ENCODE data around the gene SNX25.
"Not testable (repeated sequence)": the region's sequence is repeated elsewhere in the genome, so short reads cannot be mapped to it uniquely, and the experiment has no call there.

Gene SNX25

GRCh38 chr4:185238215-185238681, 28.9 kb downstream of the SNX25 start:
- Histone ChIP-seq H3K4me1 (ENCODE audit: control extremely low read depth in 1 of 4, control insufficient read depth in 4 of 4, insufficient read depth in 4 of 4, low read length in 3 of 4) (no peaks in the 10 kb centered on the region), H3K27me3 (replicated peaks in 2 of 5; ENCODE audit: control insufficient read depth in 4 of 5, insufficient read depth in 5 of 5, low read length in 4 of 5) (no peaks in the 10 kb centered on the region), H3K4me3 (ENCODE audit: control insufficient read depth in 1 of 7, extremely low read depth in 1 of 7, insufficient read depth in 4 of 7, low read depth in 2 of 7, low read length in 6 of 7) (no peak overlapping the region), H3K9me3 (ENCODE audit: control extremely low read depth in 1 of 5, control insufficient read depth in 4 of 5, insufficient read depth in 2 of 5, low read depth in 1 of 5, low read length in 4 of 5) (peaks cover 0 to 7% (median 5%) of the 10 kb centered on the region in 5 experiments), H3K36me3 (ENCODE audit: control insufficient read depth in 4 of 4, insufficient read depth in 4 of 4, low read length in 3 of 4) (no peaks in the 10 kb centered on the region), H3K27ac (ENCODE audit: insufficient read depth in 1 of 2, low read depth in 1 of 2, low read length in 2 of 2, poor library complexity in 1 of 2, severe bottlenecking in 2 of 2) (no peak overlapping the region)
- POLR2A ChIA-PET, result no interaction called here
- WGBS (ENCODE audit: insufficient coverage), result 100% methylated on average over 1 of the region's 5 CpGs
- DNase-seq, result no peak
- CTCF ChIA-PET, result no interaction called here

- no peaks in the 10 kb centered on the region for H3K36me3 ChIP-seq (ENCODE audit: control insufficient read depth in 4 of 4, insufficient read depth in 4 of 4, low read length in 3 of 4)
- H3K27ac ChIP-seq (ENCODE audit: insufficient read depth in 1 of 2, low read depth in 1 of 2, low read length in 2 of 2, poor library complexity in 1 of 2, severe bottlenecking in 2 of 2), result no peak overlapping the region
- no peak overlapping the region for H3K4me3 ChIP-seq (ENCODE audit: control insufficient read depth in 1 of 7, extremely low read depth in 1 of 7, insufficient read depth in 4 of 7, low read depth in 2 of 7, low read length in 6 of 7)
- POLR2A ChIA-PET, result no interaction called here
- H3K9me3 ChIP-seq (ENCODE audit: control extremely low read depth in 1 of 5, control insufficient read depth in 4 of 5, insufficient read depth in 2 of 5, low read depth in 1 of 5, low read length in 4 of 5), result peaks cover 0 to 7% (median 5%) of the 10 kb centered on the region in 5 experiments
- DNase-seq, result no peak
- no peaks in the 10 kb centered on the region for H3K4me1 ChIP-seq (ENCODE audit: control extremely low read depth in 1 of 4, control insufficient read depth in 4 of 4, insufficient read depth in 4 of 4, low read length in 3 of 4)
- WGBS (ENCODE audit: insufficient coverage), result no CpG with 5 or more reads among the region's 4 CpGs
- no peaks in the 10 kb centered on the region for H3K27me3 ChIP-seq (replicated peaks in 2 of 5; ENCODE audit: control insufficient read depth in 4 of 5, insufficient read depth in 5 of 5, low read length in 4 of 5)
- CTCF ChIA-PET, result no interaction called here
Observed at GRCh38 chr4:185238750-185239149, 29.4 kb downstream of the SNX25 start.

- POLR2A ChIA-PET; DNase-seq; H3K27me3 ChIP-seq (replicated peaks in 2 of 5; ENCODE audit: control insufficient read depth in 4 of 5, insufficient read depth in 5 of 5, low read length in 4 of 5); H3K27ac ChIP-seq (ENCODE audit: insufficient read depth in 1 of 2, low read depth in 1 of 2, low read length in 2 of 2, poor library complexity in 1 of 2, severe bottlenecking in 2 of 2); CTCF ChIA-PET; H3K9me3 ChIP-seq (ENCODE audit: control extremely low read depth in 1 of 5, control insufficient read depth in 4 of 5, insufficient read depth in 2 of 5, low read depth in 1 of 5, low read length in 4 of 5); H3K36me3 ChIP-seq (ENCODE audit: control insufficient read depth in 4 of 4, insufficient read depth in 4 of 4, low read length in 3 of 4); H3K4me1 ChIP-seq (ENCODE audit: control extremely low read depth in 1 of 4, control insufficient read depth in 4 of 4, insufficient read depth in 4 of 4, low read length in 3 of 4); H3K4me3 ChIP-seq (ENCODE audit: control insufficient read depth in 1 of 7, extremely low read depth in 1 of 7, insufficient read depth in 4 of 7, low read depth in 2 of 7, low read length in 6 of 7): not testable (repeated sequence)
- no CpG with 5 or more reads among the region's 32 CpGs for WGBS (ENCODE audit: insufficient coverage)
Observed at GRCh38 chr4:185240486-185240885, 31.1 kb downstream of the SNX25 start.

GRCh38 chr4:185242749-185243533, 33.5 kb downstream of the SNX25 start:
- ChIA-PET CTCF (interaction anchor here (3.0 kb wide), 1 partner anchor 10 kb away, joined by 9 read pairs; no protein-coding TSS in a partner anchor), POLR2A (no interaction called here)
- no peak for DNase-seq
- no peaks in the 10 kb centered on the region for H3K4me1 ChIP-seq (ENCODE audit: control extremely low read depth in 1 of 4, control insufficient read depth in 4 of 4, insufficient read depth in 4 of 4, low read length in 3 of 4)
- no peak overlapping the region for H3K27ac ChIP-seq (ENCODE audit: insufficient read depth in 1 of 2, low read depth in 1 of 2, low read length in 2 of 2, poor library complexity in 1 of 2, severe bottlenecking in 2 of 2)
- no peak overlapping the region for H3K4me3 ChIP-seq (ENCODE audit: control insufficient read depth in 1 of 7, extremely low read depth in 1 of 7, insufficient read depth in 4 of 7, low read depth in 2 of 7, low read length in 6 of 7)
- WGBS (ENCODE audit: insufficient coverage), result 100% methylated on average over 1 of the region's 6 CpGs
- H3K9me3 ChIP-seq (ENCODE audit: control extremely low read depth in 1 of 5, control insufficient read depth in 4 of 5, insufficient read depth in 2 of 5, low read depth in 1 of 5, low read length in 4 of 5), result peaks cover 0 to 7% (median 5%) of the 10 kb centered on the region in 5 experiments
- no peaks in the 10 kb centered on the region for H3K27me3 ChIP-seq (replicated peaks in 2 of 5; ENCODE audit: control insufficient read depth in 4 of 5, insufficient read depth in 5 of 5, low read length in 4 of 5)
- no peaks in the 10 kb centered on the region for H3K36me3 ChIP-seq (ENCODE audit: control insufficient read depth in 4 of 4, insufficient read depth in 4 of 4, low read length in 3 of 4)

DNA sequence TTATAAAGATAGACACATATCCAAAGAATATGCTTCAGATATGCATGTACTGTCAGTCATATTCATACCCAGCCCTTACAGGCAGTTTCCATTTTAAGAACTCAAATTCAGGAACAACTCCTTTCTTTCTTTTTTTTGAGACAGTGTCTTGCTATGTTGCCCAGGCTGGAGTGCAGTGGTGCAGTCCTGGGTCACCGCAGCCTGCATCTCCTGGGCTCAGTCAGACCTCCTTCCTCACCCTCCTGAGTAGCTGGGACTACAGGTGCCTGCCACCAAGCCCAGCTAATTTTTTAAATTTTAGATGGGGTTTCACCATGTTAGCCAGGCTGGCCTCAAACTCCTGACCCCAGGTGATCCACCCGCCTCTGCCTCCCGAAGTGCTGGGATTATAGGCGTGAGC, 34.5 kb downstream of the SNX25 start:
- ChIA-PET CTCF (interaction anchor here (3.0 kb wide), 1 partner anchor 10 kb away, joined by 9 read pairs; no protein-coding TSS in a partner anchor), POLR2A (no interaction called here)
- no peak for DNase-seq
- H3K9me3 ChIP-seq (ENCODE audit: control extremely low read depth in 1 of 5, control insufficient read depth in 4 of 5, insufficient read depth in 2 of 5, low read depth in 1 of 5, low read length in 4 of 5), result peaks cover 0 to 2% (median 0%) of the 10 kb centered on the region in 5 experiments
- no peaks in the 10 kb centered on the region for H3K36me3 ChIP-seq (ENCODE audit: control insufficient read depth in 4 of 4, insufficient read depth in 4 of 4, low read length in 3 of 4)
- H3K27ac ChIP-seq (ENCODE audit: insufficient read depth in 1 of 2, low read depth in 1 of 2, low read length in 2 of 2, poor library complexity in 1 of 2, severe bottlenecking in 2 of 2), result no peak overlapping the region
- no peak overlapping the region for H3K4me3 ChIP-seq (ENCODE audit: control insufficient read depth in 1 of 7, extremely low read depth in 1 of 7, insufficient read depth in 4 of 7, low read depth in 2 of 7, low read length in 6 of 7)
- H3K27me3 ChIP-seq (replicated peaks in 2 of 5; ENCODE audit: control insufficient read depth in 4 of 5, insufficient read depth in 5 of 5, low read length in 4 of 5), result no peaks in the 10 kb centered on the region
- no CpG with 5 or more reads among the region's 4 CpGs for whole genome bisulfite sequencing (ENCODE audit: insufficient coverage)
- no peaks in the 10 kb centered on the region for H3K4me1 ChIP-seq (ENCODE audit: control extremely low read depth in 1 of 4, control insufficient read depth in 4 of 4, insufficient read depth in 4 of 4, low read length in 3 of 4)

- H3K4me1 ChIP-seq (ENCODE audit: control extremely low read depth in 1 of 4, control insufficient read depth in 4 of 4, insufficient read depth in 4 of 4, low read length in 3 of 4), result no peaks in the 10 kb centered on the region
- CTCF ChIA-PET, result no interaction called here
- POLR2A ChIA-PET, result no interaction called here
- DNase-seq, result no peak
- 96% methylated on average over 4 of the region's 4 CpGs for WGBS (ENCODE audit: insufficient coverage)
- no peaks in the 10 kb centered on the region for H3K36me3 ChIP-seq (ENCODE audit: control insufficient read depth in 4 of 4, insufficient read depth in 4 of 4, low read length in 3 of 4)
- no peak overlapping the region for H3K27ac ChIP-seq (ENCODE audit: insufficient read depth in 1 of 2, low read depth in 1 of 2, low read length in 2 of 2, poor library complexity in 1 of 2, severe bottlenecking in 2 of 2)
- H3K27me3 ChIP-seq (replicated peaks in 2 of 5; ENCODE audit: control insufficient read depth in 4 of 5, insufficient read depth in 5 of 5, low read length in 4 of 5), result no peaks in the 10 kb centered on the region
- no peak overlapping the region for H3K4me3 ChIP-seq (ENCODE audit: control insufficient read depth in 1 of 7, extremely low read depth in 1 of 7, insufficient read depth in 4 of 7, low read depth in 2 of 7, low read length in 6 of 7)
- no peaks in the 10 kb centered on the region for H3K9me3 ChIP-seq (ENCODE audit: control extremely low read depth in 1 of 5, control insufficient read depth in 4 of 5, insufficient read depth in 2 of 5, low read depth in 1 of 5, low read length in 4 of 5)
Observed at GRCh38 chr4:185244763-185245162, 35.4 kb downstream of the SNX25 start.

DNA sequence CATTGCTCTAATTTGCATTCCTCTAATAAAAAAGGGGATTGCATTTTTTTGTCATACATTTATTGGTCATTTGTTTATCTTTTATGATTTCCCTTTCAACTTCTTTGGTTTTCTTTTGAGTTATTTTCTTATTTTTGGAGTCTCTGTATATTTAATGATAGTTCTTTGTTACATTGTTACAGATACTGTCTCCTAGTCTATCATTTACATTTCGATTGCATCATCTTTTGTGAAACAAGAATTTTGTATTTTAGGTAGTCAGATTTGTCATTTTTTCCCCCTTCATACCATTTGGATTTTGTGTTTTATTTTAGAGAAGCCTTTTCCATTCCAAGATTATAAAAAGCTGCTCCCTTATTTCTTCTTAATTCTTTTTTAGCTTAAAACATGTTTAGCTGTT, 37.1 kb downstream of the SNX25 start:
- Histone ChIP-seq H3K4me1 (ENCODE audit: control extremely low read depth in 1 of 4, control insufficient read depth in 4 of 4, insufficient read depth in 4 of 4, low read length in 3 of 4) (no peaks in the 10 kb centered on the region), H3K9me3 (ENCODE audit: control extremely low read depth in 1 of 5, control insufficient read depth in 4 of 5, insufficient read depth in 2 of 5, low read depth in 1 of 5, low read length in 4 of 5) (no peaks in the 10 kb centered on the region), H3K27ac (ENCODE audit: insufficient read depth in 1 of 2, low read depth in 1 of 2, low read length in 2 of 2, poor library complexity in 1 of 2, severe bottlenecking in 2 of 2) (no peak overlapping the region), H3K36me3 (ENCODE audit: control insufficient read depth in 4 of 4, insufficient read depth in 4 of 4, low read length in 3 of 4) (no peaks in the 10 kb centered on the region), H3K4me3 (ENCODE audit: control insufficient read depth in 1 of 7, extremely low read depth in 1 of 7, insufficient read depth in 4 of 7, low read depth in 2 of 7, low read length in 6 of 7) (no peak overlapping the region), H3K27me3 (replicated peaks in 2 of 5; ENCODE audit: control insufficient read depth in 4 of 5, insufficient read depth in 5 of 5, low read length in 4 of 5) (no peaks in the 10 kb centered on the region)
- ChIA-PET CTCF (no interaction called here), POLR2A (no interaction called here)
- DNase-seq, result no peak
- WGBS (ENCODE audit: insufficient coverage), result no CpG with 5 or more reads among the region's 1 CpG
